Activated CD4-positive, alpha-beta T cell treated with anti-CD3 and anti-CD28 coated beads, Interleukin-2, amount 50 U/mL, for 1 hour (primary cell): ENCODE results near the gene THSD4.

Source experiments
- DNase-seq: peaks from one replicate; pipeline ENCODE4 v3.0.0-alpha.2; 2020

Gene THSD4

DNA sequence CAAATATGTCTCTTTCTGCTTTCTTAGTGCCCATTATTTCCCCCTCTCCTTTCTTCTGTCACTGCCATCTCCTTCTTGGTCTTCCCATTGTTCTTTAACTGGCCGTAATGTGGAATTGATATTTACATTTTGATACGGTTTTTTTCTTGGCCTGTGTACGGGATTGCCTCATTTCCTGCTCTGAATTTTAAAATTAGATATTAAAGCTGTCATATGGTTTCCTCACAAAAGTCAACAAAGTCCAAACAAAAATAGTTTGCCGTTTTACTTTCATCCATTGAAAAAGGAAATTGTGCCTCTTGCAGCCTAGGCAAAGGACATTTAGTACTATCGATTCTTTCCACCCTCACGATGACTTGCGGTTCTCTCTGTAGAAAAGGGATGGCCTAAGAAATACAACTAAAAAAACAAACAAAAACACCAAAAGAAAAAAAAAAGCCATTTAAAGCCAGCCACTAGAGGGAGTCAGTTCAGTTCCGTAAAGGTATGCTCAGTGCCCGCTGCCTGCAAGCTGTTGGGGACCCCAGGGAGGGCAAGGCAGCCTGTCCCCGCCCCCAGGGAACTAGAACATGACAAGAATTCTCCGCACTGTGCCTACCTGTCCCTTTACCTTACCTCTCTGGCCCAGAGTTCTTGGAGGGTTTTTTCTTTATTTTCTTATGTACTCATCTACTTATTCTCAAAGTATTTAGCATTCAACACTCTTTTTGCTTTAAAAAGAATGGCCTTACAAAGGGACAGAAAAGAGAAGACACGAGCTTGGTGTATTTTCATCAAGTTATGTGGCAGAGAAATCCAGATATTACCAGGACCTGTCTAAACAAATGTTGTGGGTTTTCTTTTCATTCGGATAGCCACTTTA lies 665.1 kb downstream of the THSD4 start:
- DNase-seq, result peak; percentile 9

DNA sequence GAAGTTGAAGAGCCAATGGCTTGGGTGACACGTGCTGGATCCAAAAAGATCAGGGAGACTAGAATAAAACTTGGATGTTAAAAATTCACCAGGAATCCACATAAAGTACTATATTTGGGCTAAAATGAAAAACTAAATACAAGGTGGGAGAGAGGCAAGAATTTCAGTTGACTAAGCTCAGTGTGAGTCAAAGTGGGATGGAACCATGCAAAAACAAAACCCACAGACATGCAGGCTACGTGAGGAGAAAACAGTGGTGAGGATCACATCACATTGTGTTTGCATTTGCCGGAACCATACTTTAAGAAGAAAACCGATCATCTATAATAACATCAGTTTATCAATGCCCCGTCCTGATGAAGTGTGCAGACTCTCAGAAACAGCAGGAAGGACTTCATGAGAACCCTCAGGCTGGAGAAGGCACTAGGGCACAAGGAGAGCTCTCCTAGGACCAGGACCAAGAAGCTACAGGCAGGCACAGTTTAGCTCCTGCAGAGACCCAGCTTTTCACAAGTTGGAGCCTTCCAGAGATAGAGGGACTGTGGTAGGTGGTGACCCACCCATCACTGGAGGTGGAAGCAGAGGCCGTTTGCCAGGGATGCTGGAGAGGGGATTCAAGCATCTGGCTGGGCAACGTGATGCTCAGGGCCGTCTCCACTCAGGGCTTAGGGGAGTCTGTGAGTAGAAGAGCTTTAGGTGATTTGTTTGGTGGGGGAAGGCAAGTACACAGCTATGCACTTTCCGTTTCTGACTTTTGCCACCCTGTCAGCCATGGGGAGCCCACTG lies 666.1 kb downstream of the THSD4 start:
- no peak for DNase-seq

DNA sequence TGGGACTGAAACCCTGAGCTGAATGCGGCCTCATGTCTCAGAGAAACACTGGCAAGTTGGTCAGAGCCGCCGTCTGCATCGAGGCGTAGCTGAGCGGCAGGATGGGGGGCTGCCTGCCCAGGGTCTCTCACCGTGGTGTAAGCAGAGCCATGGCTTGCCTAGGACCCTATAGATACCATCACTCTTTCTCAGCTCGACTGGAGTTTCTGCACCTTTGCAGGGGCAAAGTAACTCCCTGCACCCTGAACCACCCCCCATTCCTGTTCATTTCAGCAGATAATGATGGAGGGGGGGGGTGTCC lies 666.6 kb downstream of the THSD4 start:
- DNase-seq, result no peak

DNA sequence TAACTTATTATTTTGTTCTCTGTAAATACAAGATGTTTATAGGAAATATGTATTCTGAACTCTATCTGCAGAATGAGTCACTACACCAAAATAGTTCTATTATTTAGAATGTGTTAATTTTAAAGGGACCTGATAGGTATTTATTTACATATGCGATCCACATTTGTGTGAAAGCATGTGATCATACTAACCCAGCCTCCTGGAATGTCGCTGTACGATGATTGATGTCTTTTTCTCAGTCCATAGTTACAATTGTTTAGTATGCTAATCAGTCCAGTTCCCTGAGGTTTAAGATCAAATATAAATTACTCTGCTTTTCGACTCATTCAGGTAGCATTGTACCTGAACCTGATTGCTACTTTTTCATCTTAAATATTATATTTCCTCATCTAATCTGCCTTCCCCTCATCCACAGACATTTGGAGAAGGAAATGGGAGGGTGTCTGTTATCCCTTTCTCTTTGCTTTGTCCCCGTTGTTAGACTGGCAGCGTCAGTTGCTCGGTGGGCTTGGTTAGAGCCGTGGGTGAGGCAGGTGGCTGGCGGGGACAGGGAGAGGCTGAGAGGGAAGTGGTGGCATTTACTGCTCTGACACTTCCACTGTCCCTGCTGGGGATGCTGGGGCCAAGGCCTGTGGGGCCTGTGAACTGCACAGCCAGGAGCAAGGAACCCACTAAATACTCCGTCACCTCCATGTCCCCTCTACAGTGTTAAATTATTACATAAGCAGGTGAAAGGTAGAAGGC lies 667.3 kb downstream of the THSD4 start:
- DNase-seq, result no peak

DNA sequence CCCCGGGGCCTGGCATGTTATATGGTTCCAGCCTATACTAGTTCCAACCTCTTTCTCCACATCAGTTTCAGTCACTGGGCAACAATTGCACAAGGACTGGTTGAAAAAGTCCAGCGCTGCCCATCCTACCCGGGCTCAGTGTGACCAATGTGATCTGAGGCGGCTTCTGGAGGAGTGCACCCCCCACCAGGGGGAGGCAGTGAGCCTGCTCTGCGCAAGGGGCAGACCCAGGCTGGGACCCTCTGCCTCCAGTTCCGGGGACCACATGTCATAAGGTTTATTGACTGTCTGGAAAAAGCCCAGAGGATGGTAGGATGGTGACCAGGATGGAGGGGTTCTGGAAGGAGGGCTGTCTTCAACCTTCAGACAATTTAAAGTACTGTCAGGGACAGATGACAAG lies 669.4 kb downstream of the THSD4 start:
- peak; percentile 6 for DNase-seq

DNA sequence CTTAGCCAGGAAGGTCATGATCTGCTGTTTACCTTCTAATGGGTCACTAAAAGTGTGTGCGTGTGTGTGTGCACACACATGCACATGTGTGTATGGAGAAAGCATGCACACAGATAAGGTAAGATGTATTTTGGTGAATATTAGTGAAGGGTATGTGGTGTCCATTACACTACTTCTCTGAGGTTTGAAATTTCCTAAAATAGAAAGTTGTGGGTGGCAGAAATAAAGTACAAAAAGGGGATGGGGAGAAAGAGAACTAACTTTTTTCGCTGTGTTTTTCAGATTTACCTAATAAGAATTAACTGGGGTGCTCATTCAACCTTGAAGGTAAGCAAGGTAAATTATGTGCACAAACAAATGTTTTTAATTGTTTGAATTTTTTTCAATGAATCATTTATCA lies 670.7 kb downstream of the THSD4 start:
- DNase-seq, result no peak

DNA sequence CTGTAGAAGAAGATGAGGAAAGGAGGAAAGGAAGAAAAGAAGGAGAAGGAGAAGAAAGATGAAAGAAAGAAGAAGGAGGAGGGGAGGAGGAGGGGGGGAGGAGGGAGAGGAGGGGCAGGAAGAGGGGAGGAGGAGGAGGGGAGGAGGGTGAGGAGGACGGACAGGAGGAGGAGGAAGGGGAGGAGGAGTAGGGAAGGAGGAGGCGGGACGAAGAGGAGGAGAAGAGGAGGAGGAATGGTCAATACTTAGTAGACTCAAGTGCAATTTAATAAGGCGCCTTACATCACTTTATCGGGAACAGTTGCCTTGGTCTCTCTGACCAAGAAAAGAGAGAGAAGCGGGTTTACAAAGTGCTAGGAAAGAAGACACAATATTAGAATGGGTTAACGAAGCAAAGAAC lies 671.4 kb downstream of the THSD4 start:
- DNase-seq, result no peak

DNA sequence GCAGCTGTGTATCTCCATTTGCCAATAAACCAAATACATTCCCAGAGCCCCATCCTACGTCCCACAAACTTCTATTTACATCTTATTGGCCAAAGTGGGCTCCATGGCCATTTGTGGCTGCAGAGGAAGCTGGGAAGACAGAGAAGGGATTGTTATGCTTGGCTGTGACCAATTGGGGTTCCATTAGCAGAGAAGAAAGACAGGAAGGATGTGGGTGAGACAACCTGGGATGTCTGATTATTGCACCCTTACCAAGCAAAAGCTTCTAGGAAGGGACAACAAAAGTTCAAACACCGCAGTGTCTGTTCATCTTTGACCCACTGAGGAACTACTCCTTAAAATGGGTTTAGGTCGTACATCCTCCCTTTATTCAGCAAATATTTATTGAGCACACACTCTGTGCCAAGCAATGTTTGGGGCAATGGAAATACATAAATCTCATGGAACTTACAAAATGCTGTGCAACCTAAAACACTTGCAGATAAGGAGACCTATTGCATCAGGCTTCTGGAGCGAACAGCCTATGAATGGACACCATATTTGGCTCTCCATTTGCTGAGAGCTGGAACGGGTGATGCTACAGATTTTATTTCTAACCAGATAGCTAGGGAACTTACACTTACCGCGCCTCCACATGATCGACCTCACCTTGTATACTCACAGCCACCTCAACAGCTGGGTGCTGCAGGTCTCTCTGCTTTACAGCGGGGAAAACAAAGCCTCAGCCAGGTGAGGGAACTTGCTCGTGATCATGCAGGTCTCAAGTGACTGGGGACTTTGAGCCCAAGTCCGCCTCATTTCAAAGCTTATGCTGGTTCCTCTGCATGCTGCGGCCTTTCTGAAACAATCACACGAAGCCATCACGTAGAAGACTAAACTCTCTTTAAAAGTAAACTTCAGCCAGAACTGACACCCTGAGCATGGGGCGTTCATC lies 673.6 kb downstream of the THSD4 start:
- no peak for DNase-seq

DNA sequence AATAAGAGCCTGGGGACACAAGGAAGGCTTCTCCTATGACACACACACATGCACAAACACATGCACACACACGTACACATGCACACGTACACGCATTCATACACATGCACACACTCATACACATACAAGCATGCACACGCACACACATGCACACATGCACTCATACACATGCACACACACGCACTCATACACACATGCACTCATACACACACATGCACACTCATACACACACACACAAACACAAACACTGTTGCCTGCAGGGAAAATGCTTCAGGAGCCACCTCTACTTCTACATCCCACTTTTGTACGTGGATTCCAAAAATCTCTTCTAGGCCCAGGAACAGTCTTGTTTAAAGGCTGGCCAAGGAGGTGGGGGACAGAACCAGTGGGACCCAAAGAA lies 674.3 kb downstream of the THSD4 start:
- DNase-seq, result no peak

DNA sequence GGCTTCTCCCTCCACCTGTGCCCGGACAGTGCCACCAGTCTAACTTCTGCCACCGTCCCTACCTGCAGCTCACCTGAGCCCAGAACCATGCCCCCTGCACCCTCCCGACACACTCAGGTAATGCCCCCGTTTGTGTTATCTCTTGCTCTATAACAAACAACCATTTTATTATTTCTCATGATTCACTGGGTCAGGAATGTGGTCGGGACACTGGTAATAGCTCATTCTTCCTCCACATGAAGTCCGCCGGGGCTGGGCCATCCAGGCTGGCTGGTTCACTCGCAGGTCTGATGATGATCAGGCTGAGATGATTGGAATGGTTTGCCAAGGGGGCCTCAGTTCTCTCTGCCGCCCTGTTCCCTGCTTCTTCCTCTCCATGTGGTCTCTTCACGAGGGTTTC lies 674.8 kb downstream of the THSD4 start:
- no peak for DNase-seq

DNA sequence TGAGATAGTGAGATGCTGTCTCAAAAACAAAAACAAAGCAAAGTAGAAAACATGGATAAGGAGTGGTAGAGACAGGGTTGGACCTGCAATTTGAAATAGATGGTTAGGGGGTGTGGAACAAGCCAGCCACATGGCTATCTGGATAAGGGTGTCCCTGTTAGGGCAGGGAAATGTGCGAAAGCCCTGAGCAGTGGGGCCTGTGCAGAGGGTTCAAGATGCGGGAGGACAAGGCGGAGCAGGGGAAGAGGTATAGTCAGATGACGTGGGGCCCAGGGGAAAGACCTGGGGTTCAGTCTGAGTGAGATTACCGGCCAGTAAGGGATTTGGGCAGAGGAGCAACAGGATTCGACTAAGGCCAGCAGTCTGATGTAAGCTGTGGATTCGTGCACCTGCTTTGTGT lies 676.7 kb downstream of the THSD4 start:
- no peak for DNase-seq

DNA sequence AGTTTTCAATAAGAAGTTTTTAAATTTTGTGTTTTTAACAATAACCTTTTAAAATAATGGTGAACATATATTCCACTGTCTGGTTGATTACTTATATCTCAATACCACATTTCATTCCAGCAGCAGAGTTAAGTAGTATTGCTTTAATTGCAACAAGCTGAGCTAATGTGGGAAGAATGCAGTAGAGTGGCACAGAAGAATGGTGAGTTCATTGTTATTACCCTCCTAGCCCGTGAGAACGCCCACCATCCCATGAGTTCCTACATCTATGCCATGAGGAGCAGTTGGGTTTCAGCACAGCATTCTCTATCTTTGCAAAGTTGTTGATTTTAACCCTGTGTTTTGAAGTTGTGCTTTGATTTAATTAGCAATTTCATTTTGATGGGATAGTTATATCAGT lies 677.2 kb downstream of the THSD4 start:
- DNase-seq, result no peak

DNA sequence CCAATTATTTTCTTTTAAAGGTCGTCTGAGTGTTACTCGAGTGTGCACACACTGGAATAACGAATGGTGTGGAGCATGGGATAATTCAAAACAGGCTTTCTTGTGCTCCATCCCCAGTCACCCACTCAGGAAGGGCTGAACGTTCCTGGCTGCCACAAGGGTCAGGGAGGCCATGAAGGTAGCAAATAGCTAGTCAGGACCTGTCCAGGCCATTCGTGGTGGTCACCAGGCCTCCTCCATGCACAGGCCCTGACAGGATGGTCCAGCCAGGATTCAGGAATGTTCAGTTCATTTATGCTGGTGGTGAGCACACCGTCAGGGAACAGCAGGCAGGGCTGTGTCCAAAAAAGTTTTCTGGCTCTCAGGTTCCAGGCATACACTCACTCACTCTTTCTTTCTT lies 683.4 kb downstream of the THSD4 start:
- no peak for DNase-seq

DNA sequence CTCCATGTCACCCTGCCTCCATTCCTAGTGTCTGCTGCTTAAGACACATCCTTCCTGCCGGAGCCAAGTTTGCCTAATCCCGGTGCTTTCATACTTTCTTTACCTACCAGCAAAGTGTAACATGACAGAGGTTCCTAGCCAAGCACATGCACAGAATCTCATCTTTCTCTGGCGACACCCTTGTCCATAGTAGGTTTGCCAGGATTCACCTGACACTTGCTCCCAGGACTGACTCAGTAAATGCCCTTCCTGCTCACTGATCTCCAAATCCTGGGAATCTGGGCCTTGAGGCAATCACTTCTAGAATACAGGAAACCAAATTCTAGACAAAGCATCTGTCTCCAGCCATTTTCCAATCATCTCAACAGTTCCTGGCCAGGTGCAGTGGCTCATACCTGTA lies 684.9 kb downstream of the THSD4 start:
- no peak for DNase-seq

DNA sequence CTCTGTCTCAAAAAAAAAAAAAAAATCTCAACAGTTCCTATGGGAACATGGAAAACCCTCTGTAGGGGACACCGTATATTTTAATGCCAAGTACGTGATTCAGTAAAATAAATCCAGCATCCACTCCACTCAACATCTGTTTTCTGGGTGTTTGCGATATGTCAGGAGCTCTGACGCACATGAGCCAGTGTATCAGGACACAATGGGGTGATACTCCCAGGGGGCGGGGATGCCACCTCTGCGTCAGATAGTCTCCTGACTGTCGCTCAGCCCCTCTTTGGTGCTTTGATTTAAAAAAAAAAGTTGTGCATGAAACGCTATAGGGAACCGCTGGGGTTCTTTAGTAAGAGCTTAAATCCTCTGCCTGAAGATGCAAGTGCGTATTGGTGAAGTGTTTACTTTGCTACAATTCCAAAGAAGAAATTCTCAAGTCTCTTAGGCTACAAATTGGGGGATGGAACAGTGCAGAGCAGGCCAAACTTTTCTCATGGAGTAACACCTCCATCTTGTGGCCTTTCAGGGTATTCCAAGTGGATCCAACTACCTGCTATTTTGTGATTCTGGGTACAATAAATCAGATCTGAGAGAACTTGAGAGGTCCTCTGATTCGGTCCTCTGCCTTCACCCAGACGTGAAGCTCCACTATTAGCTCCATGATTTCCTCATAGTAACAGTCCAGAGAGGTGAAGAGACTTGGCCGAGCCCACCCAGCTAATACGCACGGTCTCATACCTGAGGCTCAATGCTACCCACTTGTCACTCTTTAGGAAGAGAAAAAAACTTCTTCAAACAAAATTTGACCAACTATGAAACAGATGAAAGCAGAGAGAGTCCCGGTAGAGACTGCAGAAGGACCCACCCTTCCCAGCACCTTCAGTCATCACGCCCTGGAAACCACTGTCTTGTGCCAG lies 685.8 kb downstream of the THSD4 start:
- DNase-seq, result no peak

DNA sequence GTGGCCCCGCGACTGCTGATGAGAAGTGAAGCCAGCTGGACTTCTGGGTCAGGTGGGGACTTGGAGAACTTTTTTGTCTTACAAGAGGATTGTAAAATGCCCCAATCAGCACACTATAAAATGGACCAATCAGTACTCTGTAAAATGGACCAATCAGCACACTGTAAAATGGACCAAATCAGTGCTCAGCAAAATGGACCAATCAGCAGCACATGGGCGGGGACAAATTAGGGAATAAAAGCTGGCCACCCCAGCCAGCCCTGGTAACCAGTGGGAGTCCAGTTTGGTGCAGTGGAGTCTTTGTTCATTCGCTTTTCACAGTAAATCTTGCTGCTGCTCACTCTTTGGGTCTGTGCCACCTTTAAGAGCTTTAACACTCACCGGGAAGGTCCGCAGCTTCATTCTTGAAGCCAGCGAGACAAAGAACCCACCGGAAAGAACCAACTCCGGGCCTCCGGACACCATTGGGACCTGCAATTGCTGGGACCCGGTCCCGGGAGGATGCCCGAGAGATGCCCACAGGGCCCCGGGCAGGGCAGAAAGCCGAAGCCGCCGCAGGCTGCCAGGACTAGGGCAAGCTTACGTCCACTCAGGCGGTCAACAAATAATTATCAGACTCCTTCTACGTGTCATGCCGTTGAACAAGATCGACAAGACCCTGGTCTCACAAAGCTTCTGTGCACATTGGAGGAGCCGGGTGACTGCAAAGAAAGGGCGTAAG lies 686.8 kb downstream of the THSD4 start:
- DNase-seq, result no peak

DNA sequence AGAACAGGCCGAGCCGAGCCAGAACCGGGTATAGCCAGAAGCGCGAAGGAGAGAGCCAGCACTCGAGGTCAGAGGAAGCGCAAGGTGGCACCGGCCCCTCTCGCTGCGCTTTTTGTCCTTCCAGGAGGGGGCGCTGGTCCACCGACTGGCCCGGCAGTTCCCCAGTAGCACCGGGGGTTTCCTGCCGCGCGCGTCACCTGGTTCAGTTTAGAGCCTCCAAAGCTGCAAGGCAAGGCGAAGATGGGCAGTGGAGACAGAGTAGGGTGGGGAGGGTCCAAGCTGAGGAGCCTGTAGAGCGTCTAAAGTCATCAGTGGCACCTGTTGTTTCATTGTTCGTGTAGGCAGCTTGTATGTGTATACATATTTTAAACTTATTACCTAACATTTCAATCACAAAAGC lies 687.5 kb downstream of the THSD4 start:
- DNase-seq, result peak; percentile 7

DNA sequence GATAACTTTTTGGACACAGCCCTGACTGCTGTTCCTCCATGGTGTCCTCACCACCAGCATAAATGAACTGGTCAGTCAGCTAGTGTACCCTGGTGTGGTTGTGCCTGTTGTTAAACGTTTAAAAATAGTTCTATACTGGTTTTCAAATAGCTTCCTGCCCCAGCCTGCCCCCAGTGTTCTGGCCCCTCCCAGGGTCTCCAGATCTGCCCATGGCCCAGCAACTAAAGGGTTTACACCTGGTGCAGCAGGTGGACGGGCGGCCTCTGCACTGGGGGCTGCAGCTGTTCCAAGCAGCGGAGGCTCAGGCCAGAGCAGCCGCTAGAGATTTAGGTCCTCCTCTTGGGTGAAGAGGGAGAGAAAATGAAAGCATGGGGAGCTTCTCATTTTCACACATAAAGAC lies 689.0 kb downstream of the THSD4 start:
- DNase-seq, result no peak

DNA sequence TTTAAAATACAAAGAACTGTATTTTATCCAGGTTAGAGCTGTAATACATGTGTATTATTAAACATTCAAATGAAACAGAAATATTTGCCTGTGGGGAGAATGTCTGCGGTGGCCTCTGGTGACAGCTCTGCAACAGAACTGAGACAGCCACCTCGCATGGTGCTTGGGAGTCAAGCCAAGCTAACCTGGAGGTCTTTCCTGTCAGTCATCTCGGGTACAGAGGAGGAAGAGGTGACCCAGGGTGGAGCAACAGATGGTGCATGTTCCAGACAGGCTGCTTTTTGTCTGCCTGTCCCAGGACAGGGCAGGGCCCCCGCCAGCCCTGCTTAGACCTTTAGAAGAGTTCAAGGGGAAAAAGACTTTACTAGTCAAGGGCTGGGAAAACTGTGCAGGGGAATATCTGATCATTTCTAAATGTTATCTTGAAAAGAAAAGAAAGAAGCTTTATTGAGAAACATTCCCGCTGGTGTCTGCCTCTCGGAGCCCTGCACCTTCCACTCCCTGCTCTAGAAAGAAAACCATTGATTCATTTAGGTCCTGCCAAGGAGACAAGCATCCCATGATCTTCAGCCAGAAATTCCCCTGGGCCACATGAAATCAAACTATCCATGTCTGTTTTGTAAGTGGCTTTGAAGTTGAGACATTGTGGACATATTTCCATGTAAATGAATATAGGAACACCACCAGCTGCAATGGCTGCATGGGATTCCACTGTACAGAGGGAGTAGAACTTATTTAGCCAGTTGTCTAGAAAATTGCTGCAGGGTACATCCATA lies 689.6 kb downstream of the THSD4 start:
- DNase-seq, result no peak

DNA sequence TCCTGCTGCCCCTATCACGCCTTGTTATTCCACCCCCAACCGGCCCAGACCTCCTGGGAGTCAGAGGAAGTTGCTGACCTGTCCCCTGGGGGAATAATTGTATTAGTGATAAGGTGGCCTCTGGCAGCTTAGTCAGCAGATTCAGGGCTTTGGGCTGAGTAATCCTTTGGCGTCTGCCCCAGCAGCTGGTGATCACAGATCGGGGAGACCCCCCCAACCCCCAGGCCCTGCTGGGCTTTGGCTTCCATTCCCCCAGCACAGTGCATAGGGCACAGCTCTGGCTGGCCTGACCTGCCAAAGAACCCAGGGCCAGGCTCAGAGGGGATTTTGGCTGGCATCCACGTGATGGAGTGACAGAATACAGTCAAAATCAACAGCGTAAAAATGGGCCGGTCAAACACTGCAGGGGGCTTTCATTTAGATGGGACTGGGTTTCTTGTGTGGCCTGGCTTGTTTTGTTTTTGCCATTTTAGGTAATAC lies 691.2 kb downstream of the THSD4 start:
- DNase-seq, result no peak
